Fibroblast of gingiva (primary cell): ENCODE results near the gene KIAA1143.

ENCODE experiments used
- DNase-seq: peaks from one replicate; pipeline ENCODE4 v3.0.0-alpha.2; 2011; ENCODE audit warnings: low read depth

The KIAA1143 gene

GRCh38 chr3:44761424-44762169, at the start of gene KIAA1143, which contains the start of gene KIF15:
TSS of gene KIAA1143 (minus strand) at chr3:44761619. CDS start at chr3:44761602, 17 bp downstream.
TSS of gene KIF15 (plus strand) at chr3:44761794. CDS start at chr3:44761866, 72 bp downstream.
- peak; percentile 94 for DNase-seq

- no peak for DNase-seq
Observed at GRCh38 chr3:44805960-44806359, 44.5 kb upstream of the KIAA1143 start.

- no peak for DNase-seq
Observed at GRCh38 chr3:44803298-44803697, 41.9 kb upstream of the KIAA1143 start.

DNA sequence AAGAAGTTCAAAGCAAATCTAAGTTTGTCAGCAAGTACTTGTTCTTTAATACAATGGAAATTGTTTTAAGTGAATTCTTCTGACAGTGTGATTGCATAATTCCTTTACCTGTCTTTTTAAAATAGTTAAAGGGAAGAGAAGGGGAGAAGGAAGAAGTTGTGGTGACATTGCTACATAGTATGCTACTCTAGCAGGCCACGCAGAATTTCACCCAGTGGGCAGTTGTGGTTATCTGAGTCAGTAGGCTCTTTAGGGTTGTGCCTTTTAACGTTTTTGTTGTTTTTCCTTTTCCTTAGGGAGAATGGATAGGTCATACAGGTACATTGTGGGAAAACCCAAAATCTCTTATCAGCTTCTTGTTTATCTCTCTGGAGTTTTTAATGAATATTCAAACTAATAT, 40.6 kb upstream of the KIAA1143 start:
- DNase-seq, result no peak

DNA sequence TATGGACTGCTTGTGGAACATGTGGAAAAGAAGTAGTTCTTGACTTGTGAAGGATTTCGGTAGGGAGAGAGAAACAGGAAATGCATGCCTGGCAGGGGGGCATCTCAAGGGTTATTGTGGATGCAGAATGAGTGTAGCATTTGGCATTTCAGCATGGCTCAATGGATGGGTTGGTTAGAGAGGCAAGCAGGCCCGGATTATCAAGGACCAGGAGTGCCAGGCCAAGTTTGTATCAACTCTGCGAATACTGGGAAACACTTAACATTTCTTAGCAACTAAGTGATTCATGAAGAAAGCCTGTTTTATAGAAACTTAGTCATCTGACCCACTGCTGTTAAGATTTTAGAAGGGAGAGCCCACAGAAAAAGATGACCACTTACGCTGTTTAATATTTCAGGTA, 33.8 kb upstream of the KIAA1143 start:
- no peak for DNase-seq

- no peak for DNase-seq
Observed at GRCh38 chr3:44782891-44783290, 21.5 kb upstream of the KIAA1143 start.

GRCh38 chr3:44772099-44772442, 10.7 kb upstream of the KIAA1143 start:
- DNase-seq, result no peak

GRCh38 chr3:44771424-44772098, 10.1 kb upstream of the KIAA1143 start:
- DNase-seq, result no peak

DNA sequence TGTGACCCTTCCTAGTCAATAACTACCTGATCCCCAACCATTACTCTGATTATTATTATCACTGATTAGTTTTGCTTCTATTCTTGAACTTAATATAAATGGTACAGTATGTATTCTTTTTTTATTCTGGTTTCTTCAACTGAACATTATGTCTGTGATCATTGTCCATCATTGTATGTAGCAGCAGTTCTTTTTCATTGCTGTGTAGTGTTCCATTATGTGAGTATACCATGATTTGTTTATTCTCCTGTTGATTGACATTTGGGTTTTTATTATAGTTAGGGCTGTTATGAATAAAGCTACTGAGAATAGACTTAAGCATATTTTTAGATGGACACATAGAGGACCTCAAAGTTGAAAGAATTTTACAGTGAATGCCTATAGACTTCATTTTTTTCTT, 2.8 kb upstream of the KIAA1143 start:
- DNase-seq, result no peak

GRCh38 chr3:44762690-44763089, 1.3 kb upstream of the KIAA1143 start:
- no peak for DNase-seq

DNA sequence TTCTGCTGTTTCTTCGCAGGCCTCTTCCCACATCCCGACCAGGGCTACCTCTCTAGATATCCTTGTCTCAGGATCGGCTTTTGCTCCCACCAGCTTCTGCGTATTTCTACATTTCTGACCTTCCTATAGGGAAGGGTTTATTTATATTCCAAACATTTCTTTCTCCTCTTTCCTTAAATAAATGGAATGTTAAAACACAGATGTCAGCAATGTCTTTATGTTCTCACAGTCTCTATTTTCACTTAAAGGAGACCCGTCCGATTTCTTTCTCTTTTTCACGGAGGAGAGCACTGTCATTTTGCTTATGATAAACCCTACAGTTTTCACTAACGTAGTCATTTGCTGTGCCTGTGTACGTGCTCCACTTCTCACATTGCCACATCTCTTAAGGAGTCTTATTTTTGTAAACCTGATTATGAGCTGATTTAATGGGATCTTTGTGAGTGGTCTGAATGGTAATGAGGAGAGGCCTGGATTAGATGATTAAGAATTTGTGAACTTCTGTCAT, 805 bp upstream of the KIAA1143 start:
- no peak for DNase-seq

DNA sequence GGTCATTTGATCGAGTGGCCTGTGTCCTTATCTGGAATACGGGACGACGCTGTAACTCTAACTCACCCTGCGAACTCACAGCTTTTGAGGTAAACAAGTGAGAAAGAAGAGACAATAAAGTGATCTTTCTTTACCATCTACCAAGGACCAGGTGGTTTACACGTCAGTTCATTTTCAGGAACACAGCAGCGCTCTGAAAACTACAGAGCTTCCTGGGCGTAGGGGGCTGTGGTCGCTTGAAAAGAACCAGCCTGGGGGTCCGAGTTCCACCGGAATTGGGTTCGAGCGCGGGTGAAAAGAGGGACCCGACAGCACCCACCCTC, 357 bp downstream of the KIAA1143 start:
- no peak for DNase-seq

DNA sequence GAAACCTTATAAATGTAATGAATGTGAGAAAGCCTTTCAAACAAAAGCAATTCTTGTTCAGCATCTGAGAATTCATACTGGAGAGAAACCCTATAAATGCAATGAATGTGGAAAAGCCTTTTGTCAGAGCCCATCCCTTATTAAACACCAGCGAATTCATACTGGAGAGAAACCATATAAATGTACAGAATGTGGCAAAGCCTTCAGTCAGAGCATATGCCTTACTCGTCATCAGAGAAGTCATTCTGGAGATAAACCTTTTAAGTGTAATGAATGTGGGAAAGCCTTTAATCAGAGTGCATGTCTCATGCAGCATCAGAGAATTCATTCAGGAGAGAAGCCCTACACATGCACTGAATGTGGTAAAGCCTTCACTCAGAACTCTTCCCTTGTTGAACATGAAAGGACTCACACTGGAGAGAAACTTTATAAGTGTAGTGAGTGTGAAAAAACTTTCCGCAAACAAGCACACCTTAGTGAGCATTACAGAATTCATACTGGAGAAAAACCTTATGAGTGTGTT, 26.7 kb downstream of the KIAA1143 start:
- DNase-seq, result no peak

DNA sequence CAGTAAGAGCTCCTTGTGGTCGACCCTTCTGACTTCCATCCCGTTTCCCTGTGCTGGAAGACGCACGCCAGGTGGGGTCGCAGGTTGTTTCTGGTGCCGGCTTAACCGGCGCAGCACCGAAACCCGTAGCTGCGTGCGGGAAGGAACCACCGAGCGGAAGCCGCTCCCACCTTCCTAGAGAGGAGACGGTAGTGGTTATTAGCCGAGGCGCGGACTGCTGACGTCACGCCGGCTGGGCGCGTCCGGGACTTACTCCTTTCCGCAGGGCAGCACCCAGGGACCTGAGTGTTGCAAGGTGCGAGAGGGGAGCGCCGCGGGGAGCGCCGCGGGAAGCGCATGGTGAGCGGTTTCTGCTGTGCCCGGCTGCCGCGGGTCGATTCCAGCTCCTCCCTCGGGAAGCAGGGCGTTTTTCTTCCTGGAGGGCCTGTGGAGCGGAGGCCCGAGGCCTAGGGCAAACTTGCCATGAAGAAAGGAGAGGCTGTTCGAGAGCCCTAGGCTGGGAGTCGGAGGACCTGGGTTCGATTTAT, 32.0 kb downstream of the KIAA1143 start, which contains the start of gene ZNF501:
Gene ZNF501, plus strand, starts transcription at position 252 of the 527 bp plus-strand sequence. CDS start 4,787 bp downstream, outside the sequence.
- DNase-seq, result peak; percentile 93

- no peak for DNase-seq
Observed at GRCh38 chr3:44722103-44722401, 39.4 kb downstream of the KIAA1143 start.

DNA sequence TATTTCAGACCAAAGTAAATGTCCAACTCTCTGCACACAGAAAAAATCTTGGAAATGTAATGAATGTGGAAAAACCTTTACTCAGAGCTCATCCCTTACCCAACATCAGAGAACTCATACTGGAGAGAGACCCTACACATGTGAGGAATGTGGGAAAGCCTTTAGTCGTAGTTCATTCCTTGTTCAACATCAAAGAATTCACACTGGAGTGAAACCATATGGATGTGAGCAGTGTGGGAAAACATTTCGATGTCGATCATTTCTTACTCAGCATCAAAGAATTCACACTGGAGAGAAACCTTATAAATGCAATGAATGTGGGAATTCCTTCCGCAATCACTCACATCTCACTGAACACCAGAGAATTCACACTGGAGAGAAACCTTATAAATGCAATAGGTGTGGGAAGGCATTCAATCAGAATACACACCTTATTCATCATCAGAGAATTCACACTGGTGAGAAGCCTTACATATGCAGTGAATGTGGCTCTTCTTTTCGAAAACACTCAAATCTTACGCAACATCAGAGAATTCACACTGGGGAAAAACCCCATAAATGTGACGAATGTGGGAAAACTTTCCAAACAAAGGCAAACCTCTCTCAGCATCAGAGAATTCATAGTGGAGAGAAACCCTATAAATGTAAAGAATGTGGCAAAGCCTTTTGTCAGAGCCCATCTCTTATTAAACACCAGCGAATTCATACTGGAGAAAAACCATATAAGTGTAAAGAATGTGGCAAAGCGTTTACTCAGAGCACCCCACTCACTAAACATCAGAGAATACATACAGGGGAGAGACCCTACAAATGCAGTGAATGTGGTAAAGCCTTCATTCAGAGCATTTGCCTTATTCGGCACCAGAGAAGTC, 40.0 kb downstream of the KIAA1143 start:
- DNase-seq, result no peak

DNA sequence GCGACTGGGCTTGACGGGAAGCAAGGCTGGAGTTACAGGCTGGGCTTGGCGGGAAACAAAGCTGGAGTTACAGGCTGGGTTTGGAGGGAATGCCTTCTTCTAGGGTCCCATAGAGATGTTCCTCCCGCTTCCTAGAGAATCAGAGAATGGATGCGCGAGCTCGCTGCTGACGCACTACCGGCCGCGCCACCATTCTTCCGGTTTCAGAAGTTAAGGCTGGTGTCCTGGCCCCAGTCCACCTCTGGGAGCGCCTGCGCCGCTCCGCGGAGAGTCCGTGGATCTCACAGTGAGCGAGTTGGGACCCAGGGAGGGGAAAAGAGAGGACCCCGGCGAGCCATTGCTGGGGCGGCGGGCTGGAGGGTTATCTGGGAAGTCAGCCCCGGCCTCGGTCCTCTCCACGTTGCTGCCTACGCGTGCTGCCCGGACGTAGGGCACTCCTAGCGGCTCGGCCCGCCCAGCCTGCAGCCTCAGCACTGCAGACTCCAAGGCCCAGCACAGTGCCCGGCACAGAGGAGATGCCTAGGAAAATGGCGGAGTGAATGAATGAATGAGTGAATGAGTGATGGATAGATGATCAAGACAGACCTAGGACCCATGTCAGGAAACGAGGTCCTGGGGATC, 48.9 kb downstream of the KIAA1143 start, which contains the start of gene ZNF502:
Gene ZNF502, plus strand, starts transcription at position 206 of the 621 bp plus-strand sequence. CDS start 7,602 bp downstream, outside the sequence.
- DNase-seq, result peak; percentile 89
